HEK293 (cell line): Measurements from ENCODE around the gene ATP8A2.

ENCODE experiments used
- CTCF ChIP-seq: fragments of 450-650 bp; formaldehyde crosslinking; IDR thresholded peaks from 2 replicates; pipeline ENCODE4 v1.5.1; 2016; ENCODE audit warnings: missing biosample characterization, missing genetic modification characterization
- HOXC10 ChIP-seq: sonication (generic); formaldehyde crosslinking; IDR thresholded peaks from 2 replicates; pipeline ENCODE4 v1.8.1; 2023; ENCODE audit warnings: mild to moderate bottlenecking, missing genetic modification reagents
- PATZ1 ChIP-seq: fragments of 450-650 bp; formaldehyde crosslinking; IDR thresholded peaks from 2 replicates; pipeline ENCODE4 v1.5.1; 2016; ENCODE audit warnings: missing biosample characterization, missing genetic modification characterization
- RBAK ChIP-seq: fragments of 450-650 bp; formaldehyde crosslinking; IDR thresholded peaks from 2 replicates; pipeline ENCODE4 v1.5.1; 2016; ENCODE audit warnings: missing biosample characterization, missing genetic modification characterization
- REST ChIP-seq: fragments of 450-650 bp; formaldehyde crosslinking; IDR thresholded peaks from 2 replicates; pipeline ENCODE4 v1.5.1; 2016; ENCODE audit warnings: missing biosample characterization, missing genetic modification characterization
- SETDB1 ChIP-seq: IDR thresholded peaks from one replicate; pipeline ENCODE4 v1.6.1; 2017; ENCODE audit warnings: mild to moderate bottlenecking, low read length, moderate library complexity, mixed read lengths; ENCODE audit not compliant: insufficient read length
- WT1 ChIP-seq: fragments of 450-650 bp; formaldehyde crosslinking; IDR thresholded peaks from 2 replicates; pipeline ENCODE4 v1.5.1; 2016; ENCODE audit warnings: missing biosample characterization, missing genetic modification characterization
- ZNF174 ChIP-seq: fragments of 450-650 bp; formaldehyde crosslinking; IDR thresholded peaks from 2 replicates; pipeline ENCODE4 v1.5.0; 2017; ENCODE audit warnings: missing biosample characterization, mild to moderate bottlenecking, missing genetic modification characterization
- ZNF175 ChIP-seq: fragments of 450-650 bp; formaldehyde crosslinking; IDR thresholded peaks from 2 replicates; pipeline ENCODE4 v1.5.1; 2016; ENCODE audit warnings: missing biosample characterization, missing genetic modification characterization
- ZNF202 ChIP-seq: fragments of 450-650 bp; formaldehyde crosslinking; IDR thresholded peaks from 2 replicates; pipeline ENCODE4 v1.5.1; 2016; ENCODE audit warnings: missing biosample characterization, missing genetic modification characterization, borderline replicate concordance
- ZNF658 ChIP-seq: fragments of 450-650 bp; formaldehyde crosslinking; IDR thresholded peaks from 2 replicates; pipeline ENCODE4; 2016; ENCODE audit warnings: missing biosample characterization, missing genetic modification characterization
- ZNF776 ChIP-seq: fragments of 450-650 bp; formaldehyde crosslinking; IDR thresholded peaks from 2 replicates; pipeline ENCODE4 v1.5.0; 2017; ENCODE audit warnings: missing biosample characterization, missing genetic modification characterization, borderline replicate concordance

GRCh38 chr13:25775275-25775674, 403.5 kb downstream of the ATP8A2 start:
- TF ChIP-seq ZNF658 (no peak), ZNF776 (tag by site-specific recombination) (no peak), REST (tag by site-specific recombination) (no peak), WT1 (no peak), ZNF202 (tag by site-specific recombination) (no peak), CTCF (tag by site-specific recombination) (no peak), ZNF175 (tag by site-specific recombination) (no peak), RBAK (no peak), HOXC10 (no peak), PATZ1 (tag by site-specific recombination) (no peak), SETDB1 (no peak), ZNF174 (tag by site-specific recombination) (no peak)
